HG03520 (cell line): Measurements from ENCODE around the gene RORC.
"Not testable (repeated sequence)": the region's sequence is repeated elsewhere in the genome, so short reads cannot be mapped to it uniquely, and the experiment has no call there.

Experiments
- ATAC-seq: cut with Tn5 transposase; IDR thresholded peaks from one replicate; pipeline ENCODE4 v1.9.1; 2021; ENCODE audit warnings: mild to moderate bottlenecking, moderate library complexity; ENCODE audit not compliant: unreplicated experiment

The RORC gene

DNA sequence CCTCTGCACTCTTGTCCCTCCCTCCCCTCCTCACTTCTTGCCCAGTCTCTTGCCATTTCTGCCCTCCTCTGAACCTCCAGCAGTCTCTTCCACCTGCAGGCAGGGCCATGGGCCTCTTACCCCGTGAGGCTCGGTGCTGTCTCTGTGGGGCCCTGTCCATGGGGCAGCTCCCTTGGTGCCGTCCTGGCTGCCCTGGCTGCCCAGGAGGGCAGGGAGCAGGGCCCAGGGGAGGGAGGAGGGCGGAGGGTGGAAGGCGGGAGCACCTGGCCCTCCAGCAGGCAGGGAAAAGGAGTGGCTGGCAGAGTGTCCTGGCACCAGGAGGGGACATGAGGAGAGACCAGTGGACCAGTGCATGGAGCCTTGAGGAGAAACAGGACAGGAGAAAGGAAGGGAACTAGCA lies at the start of gene RORC:
TSS of gene RORC (minus strand) at position 198 of the 400 bp plus-strand sequence. CDS start at position 160, 38 bp downstream.
- ATAC-seq = no peak

DNA sequence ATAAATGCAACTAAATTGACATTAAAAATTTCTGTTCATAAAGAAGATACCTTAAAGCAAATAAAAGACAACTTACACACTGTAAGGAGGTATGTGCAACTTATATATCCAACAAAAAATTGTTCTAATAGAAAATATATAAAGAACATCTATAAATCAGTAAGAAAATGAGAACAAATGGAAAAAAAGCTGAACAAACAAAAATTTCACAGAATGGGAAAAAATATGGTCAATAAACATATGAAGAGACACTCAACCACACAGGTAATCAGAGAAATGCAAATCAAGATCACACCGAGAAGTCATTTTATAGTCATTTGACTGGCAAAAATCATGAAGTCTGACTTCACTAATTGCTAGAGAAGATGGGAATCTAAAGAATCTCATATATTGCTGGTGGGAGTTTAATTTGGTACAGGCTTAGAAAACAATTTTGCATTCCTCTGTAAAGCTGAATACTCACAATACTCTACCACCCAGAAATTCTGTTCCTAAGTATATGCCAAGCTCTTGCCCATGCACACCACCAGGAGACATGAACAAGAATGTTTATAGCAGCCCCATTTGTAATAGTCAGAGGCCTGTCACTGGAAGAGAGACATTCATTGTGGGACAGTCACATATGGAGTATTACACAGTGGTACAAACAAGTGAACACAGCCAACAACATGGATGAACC lies 44.0 kb upstream of the RORC start:
- ATAC-seq = no peak

DNA sequence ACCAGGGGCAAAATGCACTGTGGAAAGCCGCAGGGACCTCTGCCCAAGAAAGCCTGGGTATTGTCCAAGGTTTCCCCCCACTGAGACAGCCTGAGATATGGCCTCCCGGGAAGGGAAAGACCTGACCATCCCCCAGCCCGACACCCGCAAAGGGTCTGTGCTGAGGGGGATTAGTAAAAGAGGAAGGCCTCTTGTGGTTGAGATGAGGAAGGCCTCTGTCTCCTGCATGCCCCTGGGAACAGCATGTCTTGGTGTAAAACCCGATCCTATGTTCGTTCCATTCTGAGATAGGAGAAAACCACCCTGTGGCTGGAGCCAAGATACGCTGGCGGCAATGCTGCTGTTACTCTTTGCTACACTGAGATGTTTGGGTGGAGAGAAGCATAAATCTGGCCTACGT lies 41.2 kb upstream of the RORC start:
- not testable (repeated sequence) for ATAC-seq

DNA sequence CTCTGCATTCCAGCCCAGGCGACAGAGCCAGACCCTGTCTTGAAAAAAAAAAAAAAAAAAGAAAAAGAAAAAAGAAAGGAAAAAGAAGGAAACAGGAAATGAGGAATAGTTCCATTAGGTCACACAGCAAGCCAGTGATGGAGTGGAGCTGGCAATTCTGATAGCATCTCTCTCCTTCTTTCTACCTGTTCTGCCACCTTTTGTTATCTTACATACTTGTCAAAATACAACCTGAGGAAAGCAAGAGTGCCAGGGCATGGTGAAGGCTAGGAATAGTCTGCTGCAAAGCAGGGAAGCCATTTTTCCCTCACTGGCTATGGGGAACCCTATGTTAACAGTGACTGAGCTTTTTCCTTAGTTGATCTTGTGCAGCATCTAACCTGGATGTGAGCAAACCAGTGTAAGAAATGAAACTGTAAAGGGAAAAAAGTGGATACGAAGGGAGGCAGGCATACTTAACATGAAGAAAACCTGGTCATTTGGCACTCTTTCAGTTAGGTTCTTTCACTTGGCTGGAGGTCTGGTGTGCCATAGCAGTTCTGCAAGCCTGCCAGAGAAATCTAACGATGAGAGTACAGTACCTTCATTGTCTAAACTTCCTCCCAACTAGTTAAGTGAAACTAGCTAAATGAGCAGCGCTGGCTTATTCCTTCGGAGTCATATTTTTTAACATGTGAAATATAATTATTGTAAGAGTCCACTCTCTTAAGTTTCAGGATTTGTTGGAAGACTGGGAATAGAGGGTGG lies 39.9 kb upstream of the RORC start:
- no peak for ATAC-seq

DNA sequence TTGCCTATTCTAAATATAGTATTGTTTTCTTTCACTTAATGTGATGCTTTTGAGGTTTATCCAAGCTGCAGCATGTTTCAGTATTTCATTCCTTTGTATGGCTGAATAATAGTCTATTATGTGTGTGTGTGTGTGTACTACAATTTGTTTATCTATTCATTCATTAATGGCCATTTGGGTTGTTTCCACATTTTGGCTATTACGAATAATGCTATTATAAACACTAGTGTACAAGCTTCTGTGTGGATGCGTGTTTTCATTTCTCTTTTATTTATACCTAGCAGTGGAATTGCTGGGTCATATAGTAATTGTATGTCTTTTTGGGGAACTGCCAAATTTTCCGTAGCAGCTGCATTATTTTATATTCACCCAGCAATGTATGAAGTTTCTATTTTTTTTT lies 36.9 kb upstream of the RORC start:
- ATAC-seq = no peak

DNA sequence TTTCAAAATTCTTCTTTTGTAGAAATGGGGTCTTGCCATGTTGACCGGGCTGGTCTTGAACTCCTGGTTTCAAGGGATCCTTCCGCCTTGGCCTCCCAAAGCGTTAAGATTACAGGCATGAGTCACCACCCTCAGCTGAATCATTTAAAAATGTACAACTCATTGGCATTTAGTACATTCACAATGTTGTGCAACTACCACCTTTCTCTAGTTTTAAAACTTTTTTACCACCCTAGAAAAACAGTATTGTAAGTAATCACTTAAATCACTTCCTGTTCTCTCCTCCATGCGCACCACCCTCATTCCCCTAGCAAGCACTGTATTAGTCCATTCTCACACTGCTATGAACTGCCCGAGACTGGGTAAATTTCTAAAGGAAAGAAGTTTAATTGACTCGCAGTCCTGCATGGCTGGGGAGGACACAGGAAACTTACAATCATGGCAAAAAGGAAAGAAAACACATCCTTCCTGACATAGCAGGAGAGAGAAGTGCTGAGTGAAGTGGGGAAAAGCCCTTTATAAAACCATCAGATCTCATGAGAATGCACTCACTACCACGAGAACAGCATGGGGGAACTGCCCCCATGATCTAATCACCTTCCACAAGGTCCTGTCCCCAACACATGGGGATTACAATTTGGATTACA lies 36.3 kb upstream of the RORC start:
- ATAC-seq = no peak

DNA sequence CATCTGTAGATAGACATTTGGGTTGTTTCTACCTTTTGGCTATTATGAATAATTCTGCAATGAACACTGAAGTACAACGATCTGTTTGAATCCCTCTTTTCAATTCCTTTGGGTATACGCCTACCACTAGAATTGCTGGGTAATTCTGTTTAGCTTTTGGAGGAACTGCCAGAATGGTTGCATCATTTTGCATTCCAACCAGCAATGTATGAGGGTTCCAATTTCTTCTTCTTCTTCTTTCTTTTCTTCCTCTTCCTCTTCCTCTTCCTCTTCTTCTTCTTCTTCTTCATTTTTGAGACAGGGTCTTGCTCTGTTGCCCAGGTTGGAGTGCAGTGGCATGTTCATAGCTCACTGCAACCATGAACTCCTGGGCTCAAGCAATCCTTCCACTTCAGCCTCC lies 35.7 kb upstream of the RORC start:
- no peak for ATAC-seq

DNA sequence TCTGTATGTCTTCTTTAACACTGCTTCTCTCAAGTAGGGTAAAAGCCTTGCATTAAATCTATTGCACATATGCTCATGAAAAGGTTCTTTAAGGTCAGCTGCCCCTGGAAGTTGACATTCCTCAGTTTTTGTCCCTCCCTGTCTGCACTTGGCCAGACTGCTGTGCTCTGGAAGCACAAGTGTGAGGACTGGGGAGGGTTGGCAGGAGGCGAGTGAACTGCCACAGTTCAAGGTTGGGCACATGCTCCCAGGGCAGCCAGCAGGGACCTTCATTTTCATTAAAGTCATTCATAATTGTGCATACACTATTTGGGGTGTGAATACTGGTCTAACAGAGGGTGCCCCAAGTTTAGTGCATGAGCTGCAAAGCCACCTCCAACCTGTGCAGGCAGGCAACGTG lies 32.8 kb upstream of the RORC start:
- no peak for ATAC-seq

DNA sequence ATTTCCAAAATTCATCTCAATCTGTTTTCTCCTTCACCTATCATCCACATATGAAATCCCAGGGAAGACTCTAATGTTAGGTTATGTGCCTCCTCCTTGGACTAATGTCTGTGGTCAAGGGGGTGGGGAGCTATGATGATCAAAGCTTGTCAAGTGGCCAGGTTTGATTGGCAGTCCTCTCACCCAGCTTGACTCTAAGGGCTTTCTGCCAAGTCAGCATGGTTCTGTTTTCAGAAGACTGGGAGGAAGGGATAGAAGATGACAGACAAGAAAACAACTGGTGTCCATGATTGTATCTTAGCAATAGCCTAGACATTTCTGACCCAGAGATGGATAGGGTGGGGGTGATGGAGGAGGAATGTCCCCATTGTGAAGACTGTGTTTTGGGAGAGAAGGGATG lies 31.0 kb upstream of the RORC start:
- no peak for ATAC-seq

DNA sequence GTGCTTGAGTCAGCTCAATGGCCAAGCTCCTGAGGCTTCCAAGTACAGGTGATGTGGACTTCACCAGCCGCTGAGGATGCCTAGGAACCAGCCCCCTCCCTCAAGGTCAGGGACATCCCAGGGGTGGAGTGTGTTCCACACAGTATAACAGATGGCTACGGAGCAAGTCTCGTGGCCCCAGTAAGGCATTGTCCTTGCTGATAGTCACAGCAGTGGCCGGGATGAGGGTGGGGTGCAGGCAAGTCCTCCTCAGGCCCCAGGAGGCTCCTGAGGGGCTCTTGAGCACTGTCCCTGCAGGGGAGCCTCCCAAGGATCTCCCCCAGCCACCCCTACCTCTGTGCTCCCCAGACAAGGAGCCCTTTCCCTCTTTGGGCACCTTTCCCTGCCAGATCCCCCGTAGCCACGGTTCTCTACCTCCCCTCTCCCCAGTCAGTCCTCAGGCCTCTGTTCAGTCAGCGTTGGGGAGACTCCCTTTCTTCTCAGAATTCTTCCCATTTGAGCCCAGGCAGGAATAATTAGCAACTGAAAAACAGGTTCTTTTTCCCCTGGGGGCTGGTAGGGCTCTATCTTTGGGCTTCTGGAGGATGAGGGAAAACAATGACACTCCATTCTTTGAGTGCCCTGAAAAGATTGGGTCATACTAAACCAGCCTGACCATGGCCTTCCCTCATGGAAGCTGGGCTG lies 29.0 kb upstream of the RORC start:
- ATAC-seq = no peak

DNA sequence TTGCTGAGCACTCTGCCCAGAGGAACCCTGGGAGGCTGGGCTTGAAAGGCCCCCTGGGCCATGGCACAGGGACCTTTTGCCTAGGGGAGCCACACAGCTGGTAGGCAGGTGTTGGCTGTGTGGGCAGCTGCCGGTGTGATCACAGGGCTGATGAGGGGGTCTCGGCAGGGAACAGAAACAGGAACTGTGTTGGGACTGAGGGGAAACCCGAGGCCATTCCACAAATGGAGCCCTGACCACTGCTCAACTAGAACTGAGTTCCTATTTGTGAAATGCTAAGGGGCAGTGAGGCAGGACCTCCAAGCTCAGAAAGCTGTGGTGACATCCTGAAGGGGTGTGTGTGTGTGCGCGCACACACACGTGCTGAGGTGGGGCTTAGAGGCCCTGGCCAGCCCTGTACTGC lies 28.3 kb upstream of the RORC start:
- ATAC-seq = no peak

DNA sequence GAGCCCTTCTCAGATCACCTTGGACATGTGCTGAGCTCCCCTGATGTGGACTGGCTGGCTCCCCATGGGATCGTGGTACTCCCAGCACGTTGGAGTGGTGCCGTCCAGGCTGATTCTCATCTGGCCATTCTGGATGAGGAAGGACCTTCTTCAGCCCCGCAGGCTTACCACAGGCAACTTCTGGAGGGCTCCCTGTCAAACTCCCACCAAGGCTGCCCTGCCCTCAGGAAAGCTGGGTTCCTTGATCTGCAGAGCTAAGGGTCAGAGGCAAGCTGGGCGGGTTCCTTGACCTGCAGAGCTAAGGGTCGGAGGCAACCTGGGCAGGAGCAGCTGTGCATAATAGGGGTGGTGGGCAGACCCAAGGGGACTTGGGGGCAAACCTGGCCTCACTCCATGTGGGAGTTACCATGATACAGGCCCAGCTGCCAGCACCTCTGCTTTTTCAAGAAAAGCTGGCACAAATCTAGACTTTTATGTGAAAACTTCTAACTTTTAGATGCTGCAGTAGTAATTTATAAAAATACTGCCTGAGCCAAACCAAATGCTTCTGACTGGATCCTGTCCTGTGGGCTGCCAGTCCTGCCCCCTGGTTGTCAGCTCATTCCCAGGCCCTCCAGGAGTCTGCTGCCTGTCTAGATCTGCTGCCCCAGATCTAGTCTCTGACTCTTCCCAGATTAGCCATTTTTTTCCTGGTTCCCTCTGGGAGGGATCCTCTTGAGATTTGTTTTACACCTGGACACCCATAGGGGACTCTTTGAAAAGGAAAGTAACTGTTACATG lies 27.5 kb upstream of the RORC start:
- ATAC-seq = no peak

DNA sequence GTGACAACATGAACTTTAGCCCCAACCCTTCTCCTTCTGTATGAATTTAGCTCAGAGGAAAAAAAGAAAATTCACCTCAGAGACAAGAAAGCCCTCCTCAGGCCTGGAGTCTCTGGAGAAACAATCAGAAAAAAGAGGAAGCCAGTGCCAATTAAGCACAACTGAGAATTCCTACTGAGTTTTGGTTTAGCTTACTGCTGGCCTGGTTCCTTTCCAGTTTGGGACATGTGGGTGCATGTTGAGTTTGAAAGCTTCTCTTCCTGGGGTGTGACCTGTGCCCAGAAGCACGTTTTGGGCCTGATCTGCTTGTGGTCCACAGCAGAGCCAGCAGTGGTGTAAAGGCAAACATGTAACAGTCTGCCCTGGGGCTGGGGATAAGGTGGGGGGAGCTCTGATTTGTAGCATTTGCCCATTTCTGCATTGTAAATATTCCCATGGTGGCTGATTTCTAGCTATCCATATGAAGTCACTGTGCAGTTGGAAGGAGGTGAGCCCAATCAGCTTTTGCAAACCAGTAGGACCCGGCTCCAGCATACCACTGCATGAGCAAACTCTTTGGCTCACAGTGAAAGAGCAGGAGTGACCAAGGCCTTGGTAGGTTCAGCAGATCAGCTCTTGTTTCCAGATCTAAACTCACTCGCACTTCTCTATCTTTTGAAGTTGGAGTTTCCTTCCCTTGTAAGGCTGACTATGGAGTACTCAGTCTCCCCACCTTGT lies 26.6 kb upstream of the RORC start:
- no peak for ATAC-seq

DNA sequence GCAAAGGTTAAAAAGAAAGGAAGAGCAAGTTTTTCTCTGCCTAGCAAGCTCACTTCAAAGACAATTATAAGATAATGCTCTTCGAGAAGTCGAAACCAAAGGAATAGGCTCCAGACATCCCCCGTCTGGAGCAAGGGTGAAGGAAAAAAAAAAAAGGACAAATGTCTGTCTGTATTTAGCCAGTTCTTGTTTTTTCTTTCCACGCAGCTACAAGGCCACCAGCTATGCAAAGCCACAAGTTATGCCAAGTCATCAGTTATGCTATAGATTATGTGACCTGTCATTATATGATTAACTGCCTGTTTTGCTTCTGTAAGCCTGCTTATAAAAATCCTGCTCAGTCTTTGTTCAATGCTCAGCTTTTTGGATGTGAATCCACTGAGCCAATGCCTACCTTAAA lies 24.3 kb upstream of the RORC start:
- no peak for ATAC-seq

DNA sequence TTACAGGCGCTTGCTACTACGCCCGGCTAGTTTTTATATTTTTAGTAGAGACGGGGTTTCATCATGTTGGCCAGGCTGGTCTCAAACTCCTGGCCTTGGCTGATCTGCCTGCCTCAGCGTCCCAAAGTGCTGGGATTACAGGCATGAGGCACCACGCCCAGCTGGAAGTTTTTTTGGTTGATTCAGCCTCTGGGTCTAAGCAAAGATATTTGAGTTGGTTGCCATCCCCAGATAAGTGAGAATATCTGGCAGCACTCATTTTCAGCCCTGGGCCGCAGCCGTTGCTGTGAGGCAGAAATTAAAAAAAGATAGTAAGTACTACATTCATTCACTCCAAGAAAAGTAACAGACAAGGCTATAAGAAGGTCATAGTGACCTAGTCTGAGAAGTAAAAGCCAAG lies 23.9 kb upstream of the RORC start:
- ATAC-seq = not testable (repeated sequence)

DNA sequence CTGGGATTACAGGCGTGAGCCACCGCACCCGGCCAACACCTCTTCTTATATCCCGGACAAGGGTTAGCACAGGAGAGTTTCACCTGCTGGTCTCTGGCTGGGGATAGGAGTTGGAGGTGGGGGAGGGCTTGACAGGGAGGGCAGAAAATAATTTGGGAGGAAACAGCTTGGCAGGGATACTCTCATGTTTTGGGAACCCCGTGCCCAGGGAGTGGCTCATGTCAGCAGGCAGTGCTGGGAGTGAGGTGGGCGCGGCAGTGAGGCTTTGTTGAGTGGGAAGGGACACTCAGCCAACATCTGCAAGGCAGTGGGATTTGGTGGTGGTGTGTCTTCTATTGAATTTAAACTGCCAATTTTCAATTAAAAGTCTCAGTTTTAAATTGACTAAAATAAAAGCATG lies 23.1 kb upstream of the RORC start:
- no peak for ATAC-seq

DNA sequence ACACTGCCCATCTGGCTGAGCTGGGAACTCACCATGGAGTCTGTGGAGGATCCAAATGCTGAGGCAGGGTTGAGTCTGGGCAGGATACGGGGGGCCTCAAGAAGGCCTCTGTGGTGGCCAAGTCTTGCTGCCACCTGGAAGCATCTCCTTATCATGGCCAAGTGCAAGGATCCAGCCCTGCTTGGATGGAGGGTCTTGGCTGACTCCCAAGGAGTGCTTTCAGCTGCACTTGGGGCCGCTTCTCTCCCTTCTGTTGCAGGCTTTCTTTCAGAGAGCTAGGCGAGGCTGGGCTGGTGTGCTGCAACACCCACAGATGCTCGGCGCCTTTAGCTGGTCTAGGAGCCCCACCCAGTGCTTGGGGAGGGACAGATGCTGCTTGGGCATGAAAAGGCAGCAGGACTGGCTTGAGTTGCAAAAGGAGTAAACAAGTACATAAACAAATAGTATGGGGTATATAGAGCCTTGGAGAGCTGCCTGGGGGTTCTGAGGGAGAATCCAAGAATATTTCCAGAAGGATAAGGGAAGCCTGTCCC lies 21.9 kb upstream of the RORC start, which contains the start of gene THEM5:
TSS of gene THEM5 (minus strand) at position 302 of the 533 bp plus-strand sequence. CDS start at position 155, 147 bp downstream.
- ATAC-seq = no peak

DNA sequence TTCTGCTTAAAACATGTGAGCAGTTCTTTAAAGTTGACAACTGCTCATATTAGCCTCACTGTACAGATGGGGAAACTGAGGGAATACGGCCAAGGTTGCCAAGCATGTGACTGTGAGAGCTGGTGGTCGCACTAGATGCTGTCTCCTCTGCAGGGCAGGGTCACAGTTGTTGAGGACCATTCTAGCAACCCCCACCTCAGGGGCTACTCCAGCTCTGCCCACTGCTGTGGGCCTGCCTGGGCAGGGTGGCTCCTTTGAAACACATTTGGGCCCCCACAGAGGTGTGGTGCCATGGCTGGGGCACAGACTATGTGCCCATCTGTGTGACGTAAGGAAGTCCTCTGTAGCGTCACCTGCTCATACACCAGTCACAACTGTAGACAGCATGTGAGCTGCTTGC lies 21.1 kb upstream of the RORC start:
- ATAC-seq = no peak

DNA sequence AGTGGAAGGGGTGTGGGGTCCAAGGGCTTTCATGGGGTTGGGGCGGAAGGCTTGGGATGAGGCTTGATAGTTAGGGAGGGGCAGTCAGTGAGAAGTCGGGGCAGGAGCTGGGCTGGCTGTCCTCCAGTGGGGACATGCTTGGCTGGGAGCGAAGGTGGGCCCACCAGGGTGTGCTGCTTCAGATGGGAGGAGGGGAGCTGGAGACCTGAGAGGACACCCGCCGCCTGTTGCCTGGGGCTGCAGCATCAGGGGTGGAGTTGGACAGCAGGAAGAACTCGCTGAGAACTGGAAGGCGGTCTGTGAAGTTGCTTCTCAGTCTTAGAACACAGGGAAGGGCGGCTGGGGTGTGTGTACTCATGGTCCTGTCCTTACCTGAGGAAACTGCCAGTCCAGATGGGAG lies 20.3 kb upstream of the RORC start:
- ATAC-seq = no peak

DNA sequence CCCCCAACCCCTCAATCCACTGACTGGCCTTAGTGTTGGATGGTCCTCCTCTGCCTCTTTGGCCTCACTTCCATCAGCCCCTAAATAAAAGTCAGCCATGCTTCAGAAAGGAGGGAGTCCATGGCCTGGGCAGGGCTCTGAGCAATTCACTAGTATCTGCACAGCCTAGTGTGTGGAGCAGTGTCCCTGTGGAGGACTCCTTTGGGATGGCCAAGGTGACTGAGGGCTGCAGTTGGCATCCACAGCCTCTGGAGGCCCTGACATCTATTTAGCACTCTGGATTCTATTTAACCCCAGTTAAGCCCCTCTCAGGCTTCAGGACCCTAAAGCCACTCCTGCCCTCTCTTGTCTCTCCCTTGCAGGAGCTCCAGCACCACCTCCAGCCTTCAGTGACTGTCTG lies 18.3 kb upstream of the RORC start:
- no peak for ATAC-seq
